ENCODE measurements around the gene MAP10.

MAP10 gene

DNA sequence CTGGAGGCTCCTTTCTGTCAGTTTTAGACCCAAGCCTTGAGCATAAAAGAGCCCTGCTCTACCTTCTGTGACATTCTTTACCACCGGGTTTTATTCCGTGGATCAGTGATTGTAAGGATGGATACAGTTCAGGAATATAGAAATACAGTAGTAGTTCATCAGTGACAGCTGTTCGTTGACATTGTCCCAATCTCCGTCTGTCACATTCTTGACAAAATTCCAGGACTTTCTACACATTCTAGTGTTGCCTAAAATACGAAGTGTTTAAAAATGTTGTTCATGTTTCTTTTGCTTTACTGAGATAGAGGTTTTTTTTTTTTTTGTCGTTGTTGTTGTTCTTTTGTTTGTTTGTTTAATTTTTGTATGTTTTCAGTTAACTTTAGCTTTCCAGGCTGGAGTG is 29.9 kb downstream of the MAP10 start:
- TF ChIP-seq, protein P1, sequence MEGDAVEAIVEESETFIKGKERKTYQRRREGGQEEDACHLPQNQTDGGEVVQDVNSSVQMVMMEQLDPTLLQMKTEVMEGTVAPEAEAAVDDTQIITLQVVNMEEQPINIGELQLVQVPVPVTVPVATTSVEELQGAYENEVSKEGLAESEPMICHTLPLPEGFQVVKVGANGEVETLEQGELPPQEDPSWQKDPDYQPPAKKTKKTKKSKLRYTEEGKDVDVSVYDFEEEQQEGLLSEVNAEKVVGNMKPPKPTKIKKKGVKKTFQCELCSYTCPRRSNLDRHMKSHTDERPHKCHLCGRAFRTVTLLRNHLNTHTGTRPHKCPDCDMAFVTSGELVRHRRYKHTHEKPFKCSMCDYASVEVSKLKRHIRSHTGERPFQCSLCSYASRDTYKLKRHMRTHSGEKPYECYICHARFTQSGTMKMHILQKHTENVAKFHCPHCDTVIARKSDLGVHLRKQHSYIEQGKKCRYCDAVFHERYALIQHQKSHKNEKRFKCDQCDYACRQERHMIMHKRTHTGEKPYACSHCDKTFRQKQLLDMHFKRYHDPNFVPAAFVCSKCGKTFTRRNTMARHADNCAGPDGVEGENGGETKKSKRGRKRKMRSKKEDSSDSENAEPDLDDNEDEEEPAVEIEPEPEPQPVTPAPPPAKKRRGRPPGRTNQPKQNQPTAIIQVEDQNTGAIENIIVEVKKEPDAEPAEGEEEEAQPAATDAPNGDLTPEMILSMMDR (IDR thresholded peaks at IDR 0.05), result no peak
- TF ChIP-seq ZFX (IDR thresholded peaks at IDR 0.05; ENCODE audit: borderline replicate concordance), result no peak
- no peak overlapping the region for H3K27ac ChIP-seq

DNA sequence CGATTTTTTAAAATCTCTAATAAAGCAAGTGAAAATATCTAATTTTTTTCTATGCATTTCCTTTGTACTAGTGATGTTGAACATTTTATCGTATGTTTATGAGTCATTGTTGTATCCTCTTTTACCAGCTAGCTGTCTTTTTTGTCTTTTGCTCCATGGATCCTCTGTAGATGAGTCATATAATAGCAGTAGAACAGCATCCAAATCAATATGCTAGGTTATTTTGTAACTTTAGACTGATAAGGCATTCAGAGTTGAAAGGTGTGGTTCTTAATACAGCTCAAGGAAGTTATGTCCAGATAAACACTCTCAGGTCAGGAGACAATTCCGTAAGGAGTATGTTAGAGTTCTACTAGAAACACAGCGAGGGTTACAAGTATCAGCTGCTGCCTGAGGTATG is 31.9 kb downstream of the MAP10 start:
- no peak for TF ChIP-seq ZFX (IDR thresholded peaks at IDR 0.05; ENCODE audit: borderline replicate concordance)
- TF ChIP-seq, protein P1 (IDR thresholded peaks at IDR 0.05), result no peak
- H3K27ac ChIP-seq, result no peak overlapping the region

DNA sequence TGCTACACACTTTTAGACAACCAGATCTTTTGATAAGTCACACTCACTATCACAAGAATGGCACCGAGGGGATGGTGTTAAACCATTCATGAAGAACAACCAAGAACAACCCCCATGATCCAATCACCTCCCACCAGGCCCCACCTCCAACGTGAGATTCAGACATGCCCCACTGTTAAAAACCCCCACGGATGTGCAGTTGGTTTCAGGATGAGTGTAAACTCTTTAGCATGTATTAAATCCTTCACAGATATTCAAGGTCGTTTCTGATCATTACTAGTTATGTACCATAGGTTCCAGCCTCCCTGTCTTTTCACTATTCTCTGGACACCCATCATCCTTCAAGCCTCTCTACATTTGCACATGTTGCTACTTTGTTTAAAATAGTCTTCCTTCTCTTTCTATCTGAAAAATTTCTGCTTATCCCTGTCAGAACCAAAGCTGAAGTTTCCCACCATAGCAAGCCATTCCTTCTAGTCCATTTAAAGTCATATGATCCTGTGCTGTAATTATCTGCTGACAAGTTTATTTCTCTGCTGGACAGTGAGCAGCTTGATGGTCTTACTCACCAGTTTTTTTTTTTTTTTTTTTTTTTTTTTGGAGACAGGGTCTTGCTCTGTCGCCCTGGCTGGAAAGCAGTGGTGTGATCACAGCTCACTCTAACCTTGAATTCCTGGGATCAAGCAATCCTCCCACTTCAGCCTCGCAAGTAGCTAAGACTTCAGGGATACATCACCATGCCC is 36.8 kb downstream of the MAP10 start:
- TF ChIP-seq, protein P1 (IDR thresholded peaks at IDR 0.05), result no peak
- no peak for TF ChIP-seq ZFX (IDR thresholded peaks at IDR 0.05; ENCODE audit: borderline replicate concordance)
- H3K27ac ChIP-seq, result no peak overlapping the region

DNA sequence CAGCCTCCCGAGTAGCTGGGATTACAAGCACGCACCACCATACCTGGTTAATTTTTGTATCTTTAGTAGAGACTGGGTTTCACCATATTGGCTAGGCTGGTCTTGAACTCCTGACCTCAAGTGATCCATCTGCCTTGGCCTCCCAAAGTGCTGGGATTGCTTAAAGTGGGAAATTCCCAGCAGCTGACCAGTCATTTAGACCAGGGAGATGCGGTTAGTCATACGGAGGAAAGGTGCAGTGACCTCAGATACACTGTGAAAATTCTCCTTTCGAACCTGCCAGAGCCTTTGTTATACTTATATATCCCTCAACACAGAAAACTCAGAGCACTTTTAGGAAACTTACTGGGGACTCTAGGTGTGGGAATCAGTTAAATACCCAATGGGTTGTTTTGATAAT is 39.6 kb downstream of the MAP10 start:
- TF ChIP-seq, protein P1 (IDR thresholded peaks at IDR 0.05), result no peak
- TF ChIP-seq ZFX (IDR thresholded peaks at IDR 0.05; ENCODE audit: borderline replicate concordance), result no peak
- H3K27ac ChIP-seq, result no peak overlapping the region

DNA sequence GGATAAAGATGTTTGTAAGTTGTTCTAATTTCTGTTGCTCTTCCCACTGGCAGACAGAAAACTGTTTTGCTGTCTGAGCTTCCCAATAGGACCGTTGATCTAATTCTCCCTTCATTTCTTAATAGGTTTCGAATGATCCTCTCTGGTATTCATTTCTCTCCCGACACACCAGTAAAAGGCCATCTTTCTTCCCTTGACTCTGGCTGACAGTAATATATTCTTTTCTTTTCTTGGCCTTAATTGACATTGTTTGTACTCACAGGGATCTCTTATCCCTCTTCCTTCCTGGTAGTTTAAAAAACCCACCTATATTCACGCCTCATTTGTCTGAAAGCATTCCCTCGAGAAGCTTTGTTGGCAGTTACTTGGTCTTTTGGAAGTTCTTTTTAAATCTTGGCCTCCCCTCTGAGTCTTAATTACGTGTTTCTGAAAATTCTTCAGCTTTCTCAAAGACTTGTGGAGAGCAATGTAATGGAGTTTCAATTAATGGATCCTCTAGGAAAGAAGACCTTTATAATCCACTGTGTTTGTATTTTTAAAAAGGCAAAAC is 40.3 kb downstream of the MAP10 start:
- H3K27ac ChIP-seq, result no peak overlapping the region
- TF ChIP-seq, protein P1 (IDR thresholded peaks at IDR 0.05), result no peak
- TF ChIP-seq ZFX (IDR thresholded peaks at IDR 0.05; ENCODE audit: borderline replicate concordance), result no peak

DNA sequence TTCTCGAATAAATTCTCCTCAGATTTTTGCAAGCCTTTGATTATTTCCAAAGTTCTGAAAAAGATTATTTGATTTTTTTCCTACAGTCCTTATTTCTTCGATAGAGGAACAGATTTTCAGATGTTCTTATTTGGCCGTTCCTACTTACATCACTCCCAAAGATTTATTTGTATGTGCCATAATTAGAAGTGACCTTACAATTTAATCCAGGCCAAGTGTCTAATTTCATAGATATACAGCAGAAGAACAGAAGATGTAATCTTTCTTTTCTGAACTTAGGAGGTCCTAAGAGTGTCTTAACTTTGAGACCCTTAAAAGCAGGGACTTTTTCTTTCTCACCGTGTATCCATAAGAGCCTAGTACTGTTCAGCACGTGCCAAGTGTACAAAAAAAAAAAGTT is 46.3 kb downstream of the MAP10 start:
- TF ChIP-seq, protein P1 (IDR thresholded peaks at IDR 0.05), result no peak
- no peak for TF ChIP-seq ZFX (IDR thresholded peaks at IDR 0.05; ENCODE audit: borderline replicate concordance)
- H3K27ac ChIP-seq, result no peak overlapping the region

Data from 22Rv1 (cell line).